ENCODE results near the gene XRCC4.

Gene XRCC4

DNA sequence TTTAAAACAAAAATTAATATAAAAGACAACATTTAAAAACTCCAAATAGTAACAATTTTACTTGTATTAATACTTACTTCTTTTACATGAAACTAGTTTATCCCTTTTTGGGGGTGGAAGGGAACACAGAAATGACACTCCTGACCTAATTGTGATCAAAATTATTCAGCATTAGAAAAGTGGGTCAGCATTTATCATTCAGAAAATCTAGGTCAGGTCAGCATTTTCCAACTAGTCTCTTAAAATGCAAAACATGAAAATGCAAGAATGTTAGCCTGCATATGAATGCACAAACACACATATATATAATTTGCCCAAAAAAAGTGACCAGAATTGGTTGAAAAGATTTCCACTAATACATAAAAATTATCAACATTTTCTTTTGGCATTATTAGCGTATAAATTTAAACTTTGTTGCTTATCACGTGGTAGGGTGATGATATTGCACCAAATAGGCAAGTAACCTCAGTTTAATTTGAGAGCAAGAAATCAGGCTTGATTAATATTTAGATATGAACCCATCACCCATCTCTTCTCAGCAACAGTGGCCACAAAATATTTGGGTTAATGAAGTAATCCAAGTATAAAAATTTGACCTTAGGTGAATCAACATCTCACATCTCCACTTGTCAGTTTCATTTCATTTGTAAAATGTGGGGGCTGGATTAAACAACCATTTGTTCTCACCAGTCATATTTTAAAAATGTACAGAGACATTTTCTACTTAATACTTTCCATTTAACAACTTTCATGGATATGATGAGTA, 5.9 kb upstream of the XRCC4 start:
- DNase-seq (ENCODE audit: low read depth, low spot score), result no peak

GRCh38 chr5:83072966-83073365, 4.4 kb upstream of the XRCC4 start:
- DNase-seq (ENCODE audit: low read depth, low spot score), result no peak

- peak; percentile 9 for DNase-seq (ENCODE audit: low read depth, low spot score)
Observed at GRCh38 chr5:83077662-83078261, 415 bp downstream of the XRCC4 start.

DNA sequence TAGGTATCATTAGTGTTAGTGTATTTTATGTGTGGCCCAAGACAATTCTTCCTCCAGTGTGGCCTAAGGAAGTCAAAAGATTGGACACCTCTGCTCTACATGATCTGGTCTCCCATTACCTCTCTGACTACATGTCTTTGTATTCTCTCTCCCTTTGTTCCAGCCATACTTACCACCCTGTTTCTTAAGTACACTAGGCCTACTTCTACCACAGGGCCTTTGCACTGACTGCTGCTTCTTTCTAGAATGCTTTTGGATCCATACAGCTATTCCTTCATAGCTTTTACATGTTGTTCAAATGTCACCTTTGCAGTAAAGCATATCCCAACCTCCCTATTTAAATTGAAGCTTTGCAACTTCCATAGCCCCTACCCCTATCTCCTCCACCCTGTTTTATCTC, 5.4 kb downstream of the XRCC4 start:
- no peak for DNase-seq (ENCODE audit: low read depth, low spot score)

GRCh38 chr5:83084336-83084735, 7.0 kb downstream of the XRCC4 start:
- no peak for DNase-seq (ENCODE audit: low read depth, low spot score)

- no peak for DNase-seq (ENCODE audit: low read depth, low spot score)
Observed at GRCh38 chr5:83085106-83085505, 7.8 kb downstream of the XRCC4 start.

- DNase-seq (ENCODE audit: low read depth, low spot score), result no peak
Observed at GRCh38 chr5:83090169-83090568, 12.8 kb downstream of the XRCC4 start.

DNA sequence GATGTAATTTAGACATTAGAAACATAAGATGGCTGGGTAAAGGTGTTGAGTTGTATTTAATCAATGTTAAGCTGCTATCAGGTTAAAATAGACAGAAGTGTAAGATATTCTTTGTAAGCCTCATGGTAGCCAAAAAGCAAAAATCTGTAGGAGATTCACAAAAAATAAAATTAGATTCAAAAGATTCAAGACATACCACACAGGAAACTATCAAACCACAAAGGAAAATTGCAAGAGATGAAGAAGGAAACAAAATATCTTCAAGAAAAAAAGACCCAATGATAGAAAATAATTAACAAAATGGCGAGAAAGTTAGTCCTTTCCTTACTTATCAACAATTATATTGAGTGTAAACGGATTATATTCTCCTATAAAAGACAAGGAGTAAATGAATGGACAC, 15.3 kb downstream of the XRCC4 start:
- no peak for DNase-seq (ENCODE audit: low read depth, low spot score)

DNA sequence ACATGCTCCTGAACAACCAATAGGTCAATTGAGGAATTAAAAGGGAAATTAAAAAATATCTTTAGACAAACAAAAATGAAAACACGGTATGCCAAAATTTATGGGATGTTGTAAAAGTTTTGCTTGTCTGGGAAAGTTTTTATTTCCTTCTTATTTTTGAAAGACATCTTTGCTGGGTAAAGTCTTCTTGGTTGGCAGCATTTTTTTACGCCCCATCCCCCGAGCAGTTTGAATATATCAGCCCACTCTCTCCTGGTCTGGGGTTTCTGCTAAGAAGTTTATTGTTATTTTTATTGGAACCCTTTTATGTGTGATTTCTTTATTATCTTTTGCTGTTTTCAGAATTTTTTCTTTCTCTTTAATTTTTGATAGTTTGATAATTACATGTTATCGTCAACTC, 16.3 kb downstream of the XRCC4 start:
- DNase-seq (ENCODE audit: low read depth, low spot score), result no peak

DNA sequence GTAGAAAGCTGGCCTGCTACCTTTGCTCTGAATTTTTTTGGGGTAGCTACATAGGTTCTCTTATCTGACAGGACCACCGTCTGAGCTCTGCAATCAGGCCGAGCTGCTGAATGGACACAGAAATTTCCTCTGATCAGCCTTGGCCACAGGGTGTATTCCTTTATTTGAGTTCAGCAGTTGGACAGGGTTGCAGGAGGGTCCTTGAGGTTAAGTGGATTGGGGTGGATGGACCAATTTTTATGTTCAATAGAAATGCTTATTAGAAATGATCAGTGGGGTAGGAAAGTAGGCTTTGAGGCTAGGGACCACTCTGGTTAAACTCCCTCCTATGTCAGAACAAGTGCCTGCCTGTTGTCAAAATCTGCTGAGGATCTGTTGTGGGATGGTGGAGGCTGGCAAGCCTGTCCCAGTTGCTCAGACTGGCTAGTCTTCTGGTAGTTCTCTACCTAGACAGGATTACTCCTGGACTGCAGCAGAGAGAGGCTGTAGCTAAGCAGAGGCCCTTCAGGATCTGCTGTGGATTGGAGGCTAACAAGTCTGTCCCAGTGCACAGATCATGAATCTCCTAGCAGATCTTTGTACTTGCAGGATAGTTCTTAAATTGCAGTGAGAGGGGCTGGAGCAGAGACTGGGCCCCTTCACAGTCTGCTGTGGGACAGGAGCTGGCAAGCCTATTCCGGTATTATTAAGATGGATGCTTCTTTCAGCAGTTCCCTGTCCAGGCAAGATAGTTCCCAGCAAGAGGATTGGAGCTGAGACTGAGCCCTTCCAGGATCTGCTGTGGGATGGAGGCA, 18.0 kb downstream of the XRCC4 start:
- DNase-seq (ENCODE audit: low read depth, low spot score), result no peak

DNA sequence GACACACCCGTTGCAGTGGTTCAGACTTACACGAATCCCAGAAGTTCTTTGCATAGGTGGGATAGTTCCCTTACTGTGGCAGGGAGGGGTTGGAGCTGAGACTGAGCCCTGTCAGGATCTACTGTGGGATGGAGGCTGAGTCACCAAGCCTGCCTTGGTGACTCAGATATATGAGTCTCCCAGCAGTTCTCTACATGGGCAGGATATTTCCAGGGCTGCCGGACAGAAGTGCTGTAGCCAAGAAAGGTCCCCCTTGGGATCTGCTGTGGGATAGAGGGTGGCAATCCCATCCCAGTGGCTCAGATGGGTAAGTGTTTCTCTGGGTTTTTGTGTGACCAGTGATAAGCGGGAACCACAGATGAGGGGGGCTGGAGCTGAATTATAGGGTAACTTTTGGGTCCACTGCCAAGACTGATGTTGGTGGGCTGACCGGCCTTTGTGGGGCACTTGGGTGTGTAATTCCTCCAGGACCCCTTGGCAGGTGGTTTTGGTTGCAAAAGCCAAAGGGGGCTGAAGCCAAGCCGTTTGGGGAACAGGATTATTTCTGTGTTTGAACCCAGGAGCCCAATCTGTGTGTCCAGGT, 18.7 kb downstream of the XRCC4 start:
- DNase-seq (ENCODE audit: low read depth, low spot score), result no peak

DNA sequence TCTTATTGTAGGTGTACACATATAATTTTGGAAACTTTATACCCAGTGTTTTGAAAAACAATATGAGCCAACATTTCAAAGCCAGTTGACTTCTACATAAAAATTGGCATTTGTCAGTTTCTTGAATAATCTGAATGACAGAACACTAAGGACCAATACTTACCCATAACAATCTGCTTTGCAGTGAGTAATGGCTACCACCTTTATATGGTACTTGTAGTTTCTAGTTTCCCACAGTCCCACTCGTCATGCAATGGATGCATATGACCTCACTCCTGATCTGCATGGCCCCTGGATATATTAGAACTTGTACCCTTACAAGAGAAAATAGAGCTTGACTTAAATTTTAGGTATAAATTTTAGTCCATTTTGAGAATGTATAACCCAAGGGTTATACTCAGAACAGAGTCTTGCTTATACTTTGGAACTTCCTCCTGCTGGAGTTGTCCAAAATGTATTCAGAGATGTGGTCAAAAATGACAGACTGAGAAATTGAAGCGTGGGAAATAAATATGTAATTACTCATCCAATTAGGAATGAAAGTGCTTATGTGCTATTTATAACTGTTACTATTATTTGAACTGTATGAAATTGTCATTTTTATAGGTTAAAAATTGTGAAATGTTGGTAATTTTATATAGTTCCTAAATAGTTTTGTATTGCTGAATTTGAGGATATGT, 19.5 kb downstream of the XRCC4 start:
- DNase-seq (ENCODE audit: low read depth, low spot score), result no peak

- no peak for DNase-seq (ENCODE audit: low read depth, low spot score)
Observed at GRCh38 chr5:83097689-83098231, 20.4 kb downstream of the XRCC4 start.

GRCh38 chr5:83099001-83099400, 21.7 kb downstream of the XRCC4 start:
- no peak for DNase-seq (ENCODE audit: low read depth, low spot score)

- no peak for DNase-seq (ENCODE audit: low read depth, low spot score)
Observed at GRCh38 chr5:83099445-83099844, 22.1 kb downstream of the XRCC4 start.

DNA sequence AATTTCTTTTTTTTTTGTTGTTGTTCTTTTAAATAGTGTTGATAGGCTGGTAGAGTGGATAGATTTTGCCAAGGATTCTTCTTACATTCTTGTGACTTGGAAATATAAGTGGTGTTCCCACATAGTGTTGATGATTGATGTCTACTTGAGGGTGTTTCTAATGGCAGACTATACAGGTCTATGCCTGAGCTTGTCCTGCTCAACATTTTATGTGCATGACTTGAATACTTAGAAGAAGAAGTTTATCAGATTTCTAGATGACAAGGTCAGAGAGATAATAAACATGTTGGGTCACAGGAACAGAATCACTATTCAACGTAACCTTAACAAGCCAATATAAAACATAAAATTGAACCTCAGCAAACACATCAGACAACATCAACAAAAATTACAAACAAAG, 24.2 kb downstream of the XRCC4 start:
- no peak for DNase-seq (ENCODE audit: low read depth, low spot score)

DNA sequence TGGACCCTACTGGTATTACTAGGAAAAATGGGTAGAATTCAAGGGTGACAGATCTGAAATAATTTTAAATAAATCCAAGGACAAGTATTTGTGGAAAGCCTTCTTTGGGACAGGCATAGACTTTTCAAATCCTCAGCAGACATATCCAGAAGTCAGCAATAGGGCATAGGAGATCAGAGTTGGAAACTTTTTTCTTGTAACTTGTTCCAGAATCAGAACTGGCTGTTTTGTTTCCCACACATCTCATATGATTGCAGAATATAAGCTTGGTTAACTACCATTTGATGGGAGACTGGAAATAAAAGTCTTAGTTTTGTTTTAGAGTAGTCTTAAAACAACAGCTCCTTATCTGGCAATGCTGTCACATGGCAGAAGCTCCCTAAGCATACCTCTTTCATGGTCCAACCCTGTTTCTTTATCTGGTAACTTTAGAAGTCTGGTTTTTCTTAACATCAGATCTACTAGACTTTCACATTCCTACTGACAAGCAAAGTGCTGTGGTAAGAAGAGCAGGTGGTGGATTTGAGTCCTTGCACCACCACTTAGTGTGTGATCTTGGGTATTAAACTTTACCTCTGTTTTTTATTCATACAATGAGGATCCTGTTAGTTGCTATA, 25.1 kb downstream of the XRCC4 start:
- no peak for DNase-seq (ENCODE audit: low read depth, low spot score)

GRCh38 chr5:83104021-83104420, 26.7 kb downstream of the XRCC4 start:
- DNase-seq (ENCODE audit: low read depth, low spot score), result no peak

DNA sequence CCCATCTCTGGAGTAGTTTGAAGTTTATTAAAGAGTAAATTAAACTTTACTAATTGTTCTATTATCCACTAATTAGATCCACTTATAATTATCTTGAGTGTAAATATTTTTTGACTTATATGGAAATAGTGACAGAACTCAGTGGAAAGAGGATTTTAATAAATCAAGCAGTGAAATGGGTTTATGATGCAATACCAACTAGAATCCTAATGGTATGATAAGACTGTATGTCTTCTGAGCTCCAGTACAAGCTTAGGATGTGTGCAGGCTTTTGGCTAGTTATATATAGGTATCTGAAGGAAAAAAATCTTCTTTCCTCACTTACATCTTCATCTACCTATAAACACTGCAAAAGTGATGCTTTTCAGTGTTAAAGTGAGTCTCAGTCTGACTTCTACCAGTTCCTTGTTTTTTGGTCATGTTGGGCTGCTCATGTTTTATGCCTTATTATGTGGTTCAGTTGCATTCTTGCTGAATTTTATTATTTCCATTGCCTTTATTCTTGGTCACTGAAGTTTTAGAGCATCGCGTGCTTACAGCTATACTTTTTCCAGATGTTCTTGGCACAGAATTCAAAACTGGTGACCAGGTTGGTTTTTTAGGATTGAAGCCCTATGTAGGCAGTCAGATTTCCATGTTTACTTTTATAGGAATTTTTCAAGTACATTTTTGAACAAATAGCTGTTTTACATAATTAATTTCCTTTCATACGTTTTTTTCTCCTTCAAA, 30.5 kb downstream of the XRCC4 start:
- no peak for DNase-seq (ENCODE audit: low read depth, low spot score)

- no peak for DNase-seq (ENCODE audit: low read depth, low spot score)
Observed at GRCh38 chr5:83109380-83109779, 32.0 kb downstream of the XRCC4 start.
